ENCODE results near the gene RAPGEF3. TPM values are rescaled to one million over a fixed set of nuclear protein-coding genes. Genes with fewer than 3 reads are reported as not detected.
A peak's percentile ranks its signal among the peaks of the same experiment; 100 is the strongest.

RAPGEF3 gene
- total and polyA plus RNA-seq, 2 of the 13 experiments (the other 11 are each of a cell fraction or from before 2014, with no cell fraction given) = 0.07 TPM

DNA sequence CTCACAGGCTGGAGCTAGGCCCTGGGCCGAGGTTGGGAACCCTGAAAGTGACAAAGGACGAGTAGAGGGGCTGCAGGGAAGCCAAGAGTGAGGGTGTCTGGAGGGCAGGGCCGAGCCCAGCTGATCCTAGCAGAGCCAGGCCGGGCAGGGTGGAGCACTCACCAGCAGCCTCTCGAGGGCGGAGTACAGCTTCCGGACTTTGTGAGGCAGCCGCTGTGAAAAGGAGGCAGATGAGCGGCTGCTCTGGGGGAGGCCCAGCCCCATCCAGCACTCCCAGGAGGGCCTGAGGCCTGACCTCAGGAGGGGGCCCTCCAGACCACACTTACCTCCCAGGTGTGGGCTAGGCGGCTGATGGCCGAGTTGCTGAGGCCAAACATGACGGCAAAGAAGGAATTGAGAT, 18.7 kb downstream of the RAPGEF3 start (continued):
- 0 out of 2 replicates have a peak, but pooled peaks have one; percentile 22 for TF ChIP-seq ZFX (CRISPR knock-in tag; IDR thresholded peaks at IDR 0.05; ENCODE audit: low read depth)
- TF ChIP-seq ZNF33A (CRISPR knock-in tag; IDR thresholded peaks at IDR 0.05; ENCODE audit: borderline replicate concordance) = no peak
- TF ChIP-seq ZNF816 (CRISPR knock-in tag; IDR thresholded peaks at IDR 0.05; ENCODE audit: borderline replicate concordance) = no peak
- TF ChIP-seq TFAP4 (IDR thresholded peaks at IDR 0.05; ENCODE audit: borderline replicate concordance, low read depth) = peak; percentile 70; the same call in 1 of the 2 replicates
- TF ChIP-seq, protein P1, sequence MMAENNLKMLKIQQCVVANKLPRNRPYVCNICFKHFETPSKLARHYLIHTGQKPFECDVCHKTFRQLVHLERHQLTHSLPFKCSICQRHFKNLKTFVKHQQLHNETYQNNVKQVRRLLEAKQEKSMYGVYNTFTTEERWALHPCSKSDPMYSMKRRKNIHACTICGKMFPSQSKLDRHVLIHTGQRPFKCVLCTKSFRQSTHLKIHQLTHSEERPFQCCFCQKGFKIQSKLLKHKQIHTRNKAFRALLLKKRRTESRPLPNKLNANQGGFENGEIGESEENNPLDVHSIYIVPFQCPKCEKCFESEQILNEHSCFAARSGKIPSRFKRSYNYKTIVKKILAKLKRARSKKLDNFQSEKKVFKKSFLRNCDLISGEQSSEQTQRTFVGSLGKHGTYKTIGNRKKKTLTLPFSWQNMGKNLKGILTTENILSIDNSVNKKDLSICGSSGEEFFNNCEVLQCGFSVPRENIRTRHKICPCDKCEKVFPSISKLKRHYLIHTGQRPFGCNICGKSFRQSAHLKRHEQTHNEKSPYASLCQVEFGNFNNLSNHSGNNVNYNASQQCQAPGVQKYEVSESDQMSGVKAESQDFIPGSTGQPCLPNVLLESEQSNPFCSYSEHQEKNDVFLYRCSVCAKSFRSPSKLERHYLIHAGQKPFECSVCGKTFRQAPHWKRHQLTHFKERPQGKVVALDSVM (CRISPR knock-in tag; IDR thresholded peaks at IDR 0.05) = peak; percentile 89
- no peak for TF ChIP-seq MIER2 (CRISPR knock-in tag; IDR thresholded peaks at IDR 0.05)
- TF ChIP-seq ZNF180 (CRISPR knock-in tag; IDR thresholded peaks at IDR 0.05; ENCODE audit: borderline replicate concordance, low read depth) = no peak
- TF ChIP-seq ZNF703 (CRISPR knock-in tag; IDR thresholded peaks at IDR 0.05; ENCODE audit: borderline replicate concordance) = no peak
- TF ChIP-seq ZSCAN29 (CRISPR knock-in tag; conservative IDR thresholded peaks at IDR 0.05) = no peak
- TF ChIP-seq MTERF4 (CRISPR knock-in tag; IDR thresholded peaks at IDR 0.05) = no peak
- peak; percentile 23; the same call in 1 of the 2 replicates for TF ChIP-seq ZNF687 (CRISPR knock-in tag; IDR thresholded peaks at IDR 0.05)
- TF ChIP-seq EEA1 (CRISPR knock-in tag; IDR thresholded peaks at IDR 0.05; ENCODE audit: borderline replicate concordance) = no peak
- no peak for TF ChIP-seq ZNF431 (CRISPR knock-in tag; IDR thresholded peaks at IDR 0.05; ENCODE audit: borderline replicate concordance, low read depth)
- TF ChIP-seq, protein P2, sequence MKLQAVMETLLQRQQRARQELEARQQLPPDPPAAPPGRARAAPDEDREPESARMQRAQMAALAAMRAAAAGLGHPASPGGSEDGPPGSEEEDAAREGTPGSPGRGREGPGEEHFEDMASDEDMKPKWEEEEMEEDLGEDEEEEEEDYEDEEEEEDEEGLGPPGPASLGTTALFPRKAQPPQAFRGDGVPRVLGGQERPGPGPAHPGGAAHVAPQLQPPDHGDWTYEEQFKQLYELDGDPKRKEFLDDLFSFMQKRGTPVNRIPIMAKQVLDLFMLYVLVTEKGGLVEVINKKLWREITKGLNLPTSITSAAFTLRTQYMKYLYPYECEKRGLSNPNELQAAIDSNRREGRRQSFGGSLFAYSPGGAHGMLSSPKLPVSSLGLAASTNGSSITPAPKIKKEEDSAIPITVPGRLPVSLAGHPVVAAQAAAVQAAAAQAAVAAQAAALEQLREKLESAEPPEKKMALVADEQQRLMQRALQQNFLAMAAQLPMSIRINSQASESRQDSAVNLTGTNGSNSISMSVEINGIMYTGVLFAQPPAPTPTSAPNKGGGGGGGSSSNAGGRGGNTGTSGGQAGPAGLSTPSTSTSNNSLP (IDR thresholded peaks at IDR 0.05; ENCODE audit: low read depth, low read length) = no peak
